Testis (tissue), 3 donors: ENCODE data around the gene CDH23. TPM values are rescaled to one million over a fixed set of nuclear protein-coding genes. Genes with fewer than 3 reads are reported as not detected.

Experiments used
- DNase-seq: peaks from one replicate; pipeline ENCODE4 v3.0.0-alpha.2; 2019
- H3K27ac ChIP-seq, 2 donors: fragments of 200-600 bp; sonication (generic); one replicate each; pipeline ENCODE4 v1.5.1; 2019
- H3K27me3 ChIP-seq: fragments of 200-600 bp; sonication (generic); one replicate; pipeline ENCODE4 v1.5.1; 2019
- H3K36me3 ChIP-seq: fragments of 200-600 bp; sonication (generic); one replicate; pipeline ENCODE4 v1.5.1; 2017; ENCODE audit warnings: low read depth; ENCODE audit errors: missing control alignments
- H3K4me1 ChIP-seq: fragments of 200-600 bp; sonication (generic); one replicate; pipeline ENCODE4 v1.5.1; 2019
- H3K4me3 ChIP-seq, 2 donors: fragments of 200-600 bp; sonication (generic); one replicate each; pipeline ENCODE4 v1.5.1; 2017 to 2019
- H3K9me3 ChIP-seq: fragments of 200-600 bp; sonication (generic); one replicate; pipeline ENCODE4 v1.5.1; 2017
- CTCF ChIP-seq, 3 experiments: fragments of 450-650 bp in 2 of 3; fragments of 200-600 bp in 1 of 3; sonication (generic) in 1 of 3; IDR thresholded peaks; one replicate each; pipeline ENCODE4 v1.5.1; 2016 to 2019; ENCODE audit warnings: antibody characterized with exemption in 3 of 3, mild to moderate bottlenecking in 2 of 3, moderate library complexity in 1 of 3
- POLR2A ChIP-seq: fragments of 450-650 bp; IDR thresholded peaks from one replicate; pipeline ENCODE4 v1.6.1; 2017; ENCODE audit warnings: antibody characterized with exemption, mild to moderate bottlenecking, moderate library complexity
- WGBS, 2 donors: methylation state at CpG; one replicate each; pipeline ENCODE4 v1.1.5; 2018; 5-methylcytosine and 5-hydroxymethylcytosine counted together
- intact Hi-C: fragments of 100-400 bp; cut with DNase I; formaldehyde crosslinking; loops from one replicate; pipeline ENCODE4 v1.15.1; 2023; ENCODE audit warnings: low total_unique reads
- polyA plus RNA-seq: library from polyadenylated mRNA; stranded (reverse); fragments of 350-450 nt; fragmentation: Illumina TruSeq; extraction: RNeasy Lipid Tissue Mini Kit (QIAGEN cat#74804); gene quantifications from one replicate; pipeline ENCODE4 v1.2.3, GENCODE V29; 2014; ENCODE audit warnings: low read depth, low replicate concordance; ENCODE audit not compliant: insufficient read depth
- total RNA-seq, 2 donors: library from RNA; depleted of rRNA; stranded (reverse); fragments of >200 nt; gene quantifications; one replicate each; pipeline ENCODE4 v1.2.3, GENCODE V29; 2016

The CDH23 gene
- total and polyA plus RNA-seq, 3 donors from 2014 or later, result 29.8 to 125 (median 81.7) TPM

GRCh38 chr10:71431239-71432100 is 34.8 kb downstream of the CDH23 start:
- H3K36me3 ChIP-seq, result no peaks in the 10 kb centered on the region
- H3K4me3 ChIP-seq, result no peak overlapping the region
- 70 to 76% methylated on average over 15 to 16 of the region's 16 CpGs for WGBS, 2 donors
- H3K27me3 ChIP-seq, result no peaks in the 10 kb centered on the region
- no peak overlapping the region for H3K27ac ChIP-seq
- H3K9me3 ChIP-seq, result no peaks in the 10 kb centered on the region
- intact Hi-C loops, result no loop called here
- peaks cover 6% of the 10 kb centered on the region for H3K4me1 ChIP-seq
- peak; percentile 18 for DNase-seq
- no peak for TF ChIP-seq POLR2A
- no peak for TF ChIP-seq CTCF (IDR thresholded peaks at IDR 0.05)

DNA sequence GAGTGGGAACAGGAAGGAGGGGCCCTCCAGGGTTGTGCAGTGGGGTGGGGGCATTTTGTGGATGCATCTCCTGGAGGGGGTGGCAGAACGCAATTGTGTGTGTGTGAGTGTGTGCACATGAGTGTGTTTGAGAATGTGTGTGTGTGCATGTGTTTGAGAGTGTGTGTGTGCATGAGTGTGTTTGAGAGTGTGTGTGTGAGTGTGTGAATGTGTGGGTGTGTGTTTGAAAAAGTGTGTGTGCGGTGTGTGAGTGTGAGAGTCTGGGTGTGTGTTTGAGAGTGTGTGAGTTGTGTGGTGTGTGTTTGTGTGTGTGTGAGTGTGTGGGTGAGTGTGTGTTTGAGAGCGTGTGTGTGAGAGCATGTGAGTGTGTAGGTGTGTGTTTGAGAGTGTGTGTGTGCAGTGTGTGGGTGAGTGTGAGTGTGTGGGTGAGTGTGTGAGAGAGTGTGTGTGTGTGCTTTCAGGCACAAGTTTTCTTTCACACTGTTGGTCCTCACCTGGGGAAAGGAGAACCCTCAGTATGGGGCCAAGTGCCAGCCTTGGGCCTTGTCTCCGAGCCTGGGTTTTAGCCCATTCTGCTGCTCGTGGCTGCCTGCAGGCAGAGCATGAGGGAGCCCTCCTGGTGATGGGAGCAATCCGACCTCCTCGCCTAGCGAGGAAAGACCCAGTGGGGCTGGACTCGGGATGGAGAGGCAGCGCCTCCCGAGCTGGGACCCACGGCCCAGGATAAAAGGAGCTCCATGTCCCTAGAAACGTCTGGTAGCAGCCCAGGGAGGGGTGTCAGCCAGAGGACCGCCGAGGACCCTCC is 35.6 kb downstream of the CDH23 start:
- Histone ChIP-seq H3K36me3 (no peaks in the 10 kb centered on the region), H3K27ac (no peak overlapping the region), H3K4me1 (peaks cover 6% of the 10 kb centered on the region), H3K9me3 (no peaks in the 10 kb centered on the region), H3K4me3 (no peak overlapping the region), H3K27me3 (no peaks in the 10 kb centered on the region)
- 62 to 82% methylated on average over 4 to 15 of the region's 15 CpGs for WGBS, 2 donors
- TF ChIP-seq POLR2A, result no peak
- TF ChIP-seq CTCF (IDR thresholded peaks at IDR 0.05), result no peak
- DNase-seq, result peak; percentile 9
- intact Hi-C loops, result no loop called here

DNA sequence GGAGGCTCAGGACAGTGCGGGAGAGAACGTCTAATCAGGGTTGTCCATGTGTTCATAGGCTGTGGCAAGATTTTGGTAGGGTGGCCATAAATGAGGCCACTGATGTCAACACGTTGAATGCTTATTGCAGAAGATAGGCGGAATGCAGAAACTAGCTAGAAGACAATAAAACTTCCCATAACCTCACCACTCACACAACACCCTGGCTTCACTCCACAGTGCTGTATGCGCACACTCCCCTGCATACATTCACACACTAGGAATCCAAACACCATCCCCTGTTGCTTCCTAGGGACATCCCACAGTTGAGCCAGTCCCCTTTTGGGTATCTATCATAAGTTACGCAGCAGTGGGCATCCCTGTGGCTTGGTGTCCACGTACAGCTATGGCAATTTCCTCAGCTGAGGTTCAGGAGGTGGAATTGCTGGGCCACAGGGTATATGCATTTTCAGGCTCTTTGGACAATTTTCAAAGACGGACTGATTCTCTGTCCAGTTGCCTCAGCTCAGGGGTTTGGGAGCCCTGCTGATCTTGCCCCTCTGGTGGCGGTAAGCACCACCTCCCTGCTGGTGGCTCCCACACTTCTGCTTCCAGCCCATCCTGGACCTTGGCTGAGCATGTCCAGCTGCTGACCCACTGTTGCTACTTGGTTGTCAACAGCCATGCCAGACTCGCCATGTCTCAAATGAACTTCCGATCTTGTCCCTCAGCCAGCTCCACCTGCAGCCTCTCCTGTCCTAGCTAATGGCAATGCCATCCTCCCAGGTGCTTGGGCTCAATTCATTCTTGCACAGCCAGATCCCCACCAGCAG is 36.4 kb downstream of the CDH23 start:
- no peaks in the 10 kb centered on the region for H3K27me3 ChIP-seq
- H3K27ac ChIP-seq, result no peak overlapping the region
- DNase-seq, result peak; percentile 8
- H3K4me1 ChIP-seq, result peaks cover 6% of the 10 kb centered on the region
- TF ChIP-seq POLR2A (no peak), CTCF (IDR thresholded peaks at IDR 0.05) (no peak)
- H3K4me3 ChIP-seq, result no peak overlapping the region
- no peaks in the 10 kb centered on the region for H3K36me3 ChIP-seq
- H3K9me3 ChIP-seq, result no peaks in the 10 kb centered on the region
- 91 to 94% methylated on average over 8 to 11 of the region's 11 CpGs for WGBS, 2 donors
- intact Hi-C loops, result no loop called here

- H3K27ac ChIP-seq, result no peak overlapping the region
- peaks cover 6% of the 10 kb centered on the region for H3K4me1 ChIP-seq
- no peaks in the 10 kb centered on the region for H3K9me3 ChIP-seq
- intact Hi-C loops, result no loop called here
- no peaks in the 10 kb centered on the region for H3K36me3 ChIP-seq
- WGBS, 2 donors, result 85 to 95% methylated on average over 9 to 10 of the region's 10 CpGs
- no peaks in the 10 kb centered on the region for H3K27me3 ChIP-seq
- no peak overlapping the region for H3K4me3 ChIP-seq
- DNase-seq, result peak; percentile 12
- TF ChIP-seq POLR2A, result no peak
- no peak for TF ChIP-seq CTCF (IDR thresholded peaks at IDR 0.05)
Observed at GRCh38 chr10:71433768-71434744, 37.3 kb downstream of the CDH23 start.
